ENCODE data around the gene ADGRV1. TPM values are rescaled to one million over a fixed set of nuclear protein-coding genes. Genes with fewer than 3 reads are reported as not detected.

Gene ADGRV1
- total and polyA plus RNA-seq, 9 of the 15 experiments (the other 6 are each of a cell fraction or from before 2014, with no cell fraction given), result 21.7 to 156 (median 58.2) TPM

DNA sequence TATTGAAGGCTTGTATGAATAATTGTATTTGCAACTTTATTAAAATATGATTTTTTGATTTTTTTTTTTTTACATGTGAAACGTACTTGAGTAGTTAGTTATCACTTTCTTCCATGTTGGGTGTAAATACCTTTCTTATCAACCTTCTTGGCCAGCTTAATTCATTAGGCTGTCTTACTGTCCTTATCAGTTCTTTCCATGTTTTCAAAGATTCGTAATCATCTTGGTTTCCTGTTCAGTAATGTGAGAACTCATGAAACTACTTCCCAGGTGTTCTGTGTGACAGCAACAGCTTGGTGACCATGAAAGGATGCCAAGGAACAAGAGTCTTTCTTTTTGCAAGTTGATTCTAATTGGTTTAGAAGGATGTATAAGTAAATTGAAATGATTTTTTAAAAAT, 100.0 kb downstream of the ADGRV1 start (continued):
- TF ChIP-seq, protein P1, sequence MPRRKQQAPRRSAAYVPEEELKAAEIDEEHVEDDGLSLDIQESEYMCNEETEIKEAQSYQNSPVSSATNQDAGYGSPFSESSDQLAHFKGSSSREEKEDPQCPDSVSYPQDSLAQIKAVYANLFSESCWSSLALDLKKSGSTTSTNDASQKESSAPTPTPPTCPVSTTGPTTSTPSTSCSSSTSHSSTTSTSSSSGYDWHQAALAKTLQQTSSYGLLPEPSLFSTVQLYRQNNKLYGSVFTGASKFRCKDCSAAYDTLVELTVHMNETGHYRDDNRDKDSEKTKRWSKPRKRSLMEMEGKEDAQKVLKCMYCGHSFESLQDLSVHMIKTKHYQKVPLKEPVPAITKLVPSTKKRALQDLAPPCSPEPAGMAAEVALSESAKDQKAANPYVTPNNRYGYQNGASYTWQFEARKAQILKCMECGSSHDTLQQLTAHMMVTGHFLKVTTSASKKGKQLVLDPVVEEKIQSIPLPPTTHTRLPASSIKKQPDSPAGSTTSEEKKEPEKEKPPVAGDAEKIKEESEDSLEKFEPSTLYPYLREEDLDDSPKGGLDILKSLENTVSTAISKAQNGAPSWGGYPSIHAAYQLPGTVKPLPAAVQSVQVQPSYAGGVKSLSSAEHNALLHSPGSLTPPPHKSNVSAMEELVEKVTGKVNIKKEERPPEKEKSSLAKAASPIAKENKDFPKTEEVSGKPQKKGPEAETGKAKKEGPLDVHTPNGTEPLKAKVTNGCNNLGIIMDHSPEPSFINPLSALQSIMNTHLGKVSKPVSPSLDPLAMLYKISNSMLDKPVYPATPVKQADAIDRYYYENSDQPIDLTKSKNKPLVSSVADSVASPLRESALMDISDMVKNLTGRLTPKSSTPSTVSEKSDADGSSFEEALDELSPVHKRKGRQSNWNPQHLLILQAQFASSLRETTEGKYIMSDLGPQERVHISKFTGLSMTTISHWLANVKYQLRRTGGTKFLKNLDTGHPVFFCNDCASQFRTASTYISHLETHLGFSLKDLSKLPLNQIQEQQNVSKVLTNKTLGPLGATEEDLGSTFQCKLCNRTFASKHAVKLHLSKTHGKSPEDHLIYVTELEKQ (CRISPR knock-in tag; IDR thresholded peaks at IDR 0.05), result no peak
- TF ChIP-seq, protein P2, sequence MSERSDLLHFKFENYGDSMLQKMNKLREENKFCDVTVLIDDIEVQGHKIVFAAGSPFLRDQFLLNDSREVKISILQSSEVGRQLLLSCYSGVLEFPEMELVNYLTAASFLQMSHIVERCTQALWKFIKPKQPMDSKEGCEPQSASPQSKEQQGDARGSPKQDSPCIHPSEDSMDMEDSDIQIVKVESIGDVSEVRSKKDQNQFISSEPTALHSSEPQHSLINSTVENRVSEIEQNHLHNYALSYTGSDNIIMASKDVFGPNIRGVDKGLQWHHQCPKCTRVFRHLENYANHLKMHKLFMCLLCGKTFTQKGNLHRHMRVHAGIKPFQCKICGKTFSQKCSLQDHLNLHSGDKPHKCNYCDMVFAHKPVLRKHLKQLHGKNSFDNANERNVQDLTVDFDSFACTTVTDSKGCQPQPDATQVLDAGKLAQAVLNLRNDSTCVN (CRISPR knock-in tag; IDR thresholded peaks at IDR 0.05), result no peak
- TF ChIP-seq, protein P3, sequence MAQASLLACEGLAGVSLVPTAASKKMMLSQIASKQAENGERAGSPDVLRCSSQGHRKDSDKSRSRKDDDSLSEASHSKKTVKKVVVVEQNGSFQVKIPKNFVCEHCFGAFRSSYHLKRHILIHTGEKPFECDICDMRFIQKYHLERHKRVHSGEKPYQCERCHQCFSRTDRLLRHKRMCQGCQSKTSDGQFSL (CRISPR knock-in tag; IDR thresholded peaks at IDR 0.05), result no peak
- TF ChIP-seq, protein P3 (tag; IDR thresholded peaks at IDR 0.05), result no peak
- TF ChIP-seq HNRNPLL (IDR thresholded peaks at IDR 0.05; ENCODE audit: low read depth, low read length, poor library complexity, severe bottlenecking) (no peak), SIRT6 (IDR thresholded peaks at IDR 0.05; ENCODE audit: low read depth, low read length) (no peak), CAMTA2 (CRISPR knock-in tag; conservative IDR thresholded peaks at IDR 0.05) (no peak), ETV5 (CRISPR knock-in tag; IDR thresholded peaks at IDR 0.05; ENCODE audit: low read depth) (no peak), FOXJ3 (CRISPR knock-in tag; IDR thresholded peaks at IDR 0.05) (no peak), ZNF583 (CRISPR knock-in tag; IDR thresholded peaks at IDR 0.05) (no peak), MCM5 (IDR thresholded peaks at IDR 0.05; ENCODE audit: low read depth) (no peak), NFATC3 (IDR thresholded peaks at IDR 0.05) (no peak), ZNF436 (CRISPR knock-in tag; IDR thresholded peaks at IDR 0.05) (no peak), ZNF224 (CRISPR knock-in tag; IDR thresholded peaks at IDR 0.05) (no peak)
- TF ChIP-seq, protein P4, sequence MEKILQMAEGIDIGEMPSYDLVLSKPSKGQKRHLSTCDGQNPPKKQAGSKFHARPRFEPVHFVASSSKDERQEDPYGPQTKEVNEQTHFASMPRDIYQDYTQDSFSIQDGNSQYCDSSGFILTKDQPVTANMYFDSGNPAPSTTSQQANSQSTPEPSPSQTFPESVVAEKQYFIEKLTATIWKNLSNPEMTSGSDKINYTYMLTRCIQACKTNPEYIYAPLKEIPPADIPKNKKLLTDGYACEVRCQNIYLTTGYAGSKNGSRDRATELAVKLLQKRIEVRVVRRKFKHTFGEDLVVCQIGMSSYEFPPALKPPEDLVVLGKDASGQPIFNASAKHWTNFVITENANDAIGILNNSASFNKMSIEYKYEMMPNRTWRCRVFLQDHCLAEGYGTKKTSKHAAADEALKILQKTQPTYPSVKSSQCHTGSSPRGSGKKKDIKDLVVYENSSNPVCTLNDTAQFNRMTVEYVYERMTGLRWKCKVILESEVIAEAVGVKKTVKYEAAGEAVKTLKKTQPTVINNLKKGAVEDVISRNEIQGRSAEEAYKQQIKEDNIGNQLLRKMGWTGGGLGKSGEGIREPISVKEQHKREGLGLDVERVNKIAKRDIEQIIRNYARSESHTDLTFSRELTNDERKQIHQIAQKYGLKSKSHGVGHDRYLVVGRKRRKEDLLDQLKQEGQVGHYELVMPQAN (IDR thresholded peaks at IDR 0.05; ENCODE audit: borderline replicate concordance), result no peak
- TF ChIP-seq, protein P5, sequence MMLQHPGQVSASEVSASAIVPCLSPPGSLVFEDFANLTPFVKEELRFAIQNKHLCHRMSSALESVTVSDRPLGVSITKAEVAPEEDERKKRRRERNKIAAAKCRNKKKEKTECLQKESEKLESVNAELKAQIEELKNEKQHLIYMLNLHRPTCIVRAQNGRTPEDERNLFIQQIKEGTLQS (IDR thresholded peaks at IDR 0.05), result peak; percentile 66; the same call in 1 of the 2 replicates
- TF ChIP-seq, protein P5 (CRISPR knock-in tag; conservative IDR thresholded peaks at IDR 0.05), result no peak
- TF ChIP-seq, protein P6, sequence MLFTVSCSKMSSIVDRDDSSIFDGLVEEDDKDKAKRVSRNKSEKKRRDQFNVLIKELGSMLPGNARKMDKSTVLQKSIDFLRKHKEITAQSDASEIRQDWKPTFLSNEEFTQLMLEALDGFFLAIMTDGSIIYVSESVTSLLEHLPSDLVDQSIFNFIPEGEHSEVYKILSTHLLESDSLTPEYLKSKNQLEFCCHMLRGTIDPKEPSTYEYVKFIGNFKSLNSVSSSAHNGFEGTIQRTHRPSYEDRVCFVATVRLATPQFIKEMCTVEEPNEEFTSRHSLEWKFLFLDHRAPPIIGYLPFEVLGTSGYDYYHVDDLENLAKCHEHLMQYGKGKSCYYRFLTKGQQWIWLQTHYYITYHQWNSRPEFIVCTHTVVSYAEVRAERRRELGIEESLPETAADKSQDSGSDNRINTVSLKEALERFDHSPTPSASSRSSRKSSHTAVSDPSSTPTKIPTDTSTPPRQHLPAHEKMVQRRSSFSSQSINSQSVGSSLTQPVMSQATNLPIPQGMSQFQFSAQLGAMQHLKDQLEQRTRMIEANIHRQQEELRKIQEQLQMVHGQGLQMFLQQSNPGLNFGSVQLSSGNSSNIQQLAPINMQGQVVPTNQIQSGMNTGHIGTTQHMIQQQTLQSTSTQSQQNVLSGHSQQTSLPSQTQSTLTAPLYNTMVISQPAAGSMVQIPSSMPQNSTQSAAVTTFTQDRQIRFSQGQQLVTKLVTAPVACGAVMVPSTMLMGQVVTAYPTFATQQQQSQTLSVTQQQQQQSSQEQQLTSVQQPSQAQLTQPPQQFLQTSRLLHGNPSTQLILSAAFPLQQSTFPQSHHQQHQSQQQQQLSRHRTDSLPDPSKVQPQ (CRISPR knock-in tag; IDR thresholded peaks at IDR 0.05; ENCODE audit: borderline replicate concordance), result no peak

All from K562 (cell line).